K562 treated with DMSO at 1 percent for 12 hours (cell line): ENCODE data around the gene HPS4. TPM values are rescaled to one million over a fixed set of nuclear protein-coding genes. Genes with fewer than 3 reads are reported as not detected.

Source experiments
- total RNA-seq: library from RNA; unstranded; fragments of 300-600 nt; gene quantifications from 2 replicates; pipeline ENCODE4 v1.2.3, GENCODE V29; 2022; ENCODE audit not compliant: insufficient read depth

The HPS4 gene
- 7.9 and 23.9 TPM in 2 replicates for total RNA-seq

GRCh38 chr22:26483439-26484359 lies at the start of gene HPS4, which contains the start of gene SRRD:
Gene HPS4 (minus strand): TSS chr22:26483783. CDS start chr22:26481762, 2,021 bp downstream.
Gene SRRD (plus strand): TSS chr22:26483877. CDS start chr22:26483891, 14 bp downstream.

GRCh38 chr22:26512149-26512793 lies 28.7 kb upstream of the HPS4 start, which contains the start of gene TFIP11:
Gene TFIP11 (minus strand): TSS chr22:26512473. CDS start chr22:26510272, 2,201 bp downstream.

GRCh38 chr22:26428515-26429457 lies 54.8 kb downstream of the HPS4 start, which contains the start of gene ASPHD2:
Gene ASPHD2 (plus strand): TSS chr22:26429260. CDS start chr22:26433616, 4,356 bp downstream.

Other genes with a start within 250 kb of the HPS4 start
- gene ASPHD2, start 54.5 kb downstream of the HPS4 start, total RNA-seq: 0.84 and 1.9 TPM in 2 replicates
- gene SRRD, start 94 bp upstream of the HPS4 start, total RNA-seq: 8.4 and 12.4 TPM in 2 replicates
- 16.3 and 23.8 TPM in 2 replicates for gene TFIP11, start 28.7 kb upstream of the HPS4 start, total RNA-seq
- gene TPST2, start 106.3 kb upstream of the HPS4 start, total RNA-seq: 70.3 and 71.0 TPM in 2 replicates
- gene CRYBB1, start 134.2 kb upstream of the HPS4 start, total RNA-seq: not detected in 2 replicates
- gene CRYBA4, start 138.2 kb upstream of the HPS4 start, total RNA-seq: not detected in 2 replicates
- 0.27 TPM in 1 of 2 replicates, not detected in the other for gene MIAT, start 173.8 kb upstream of the HPS4 start, total RNA-seq